ENCODE results near the gene BCAN.

BCAN gene

GRCh38 chr1:156664046-156664766 lies 22.3 kb downstream of the BCAN start:
- Mint-ChIP-seq H3K4me1 (peaks cover 98% of the 10 kb centered on the region), H3K9me3 (no peaks in the 10 kb centered on the region), H3K27me3 (ENCODE audit: low read depth, poor library complexity) (peaks cover 11% of the 10 kb centered on the region), H3K4me3 (peak overlapping the region; percentile 48), H3K36me3 (ENCODE audit: low read depth) (no peaks in the 10 kb centered on the region), H3K27ac (peak overlapping the region; percentile 81)
- DNase-seq: peak; percentile 64
- TF ChIP-seq CTCF (IDR thresholded peaks at IDR 0.05): no peak

GRCh38 chr1:156664767-156665411 lies 23.0 kb downstream of the BCAN start:
- no peak for DNase-seq
- H3K4me3 Mint-ChIP-seq: peak overlapping the region; percentile 51
- H3K27ac Mint-ChIP-seq: peak overlapping the region; percentile 81
- peaks cover 98% of the 10 kb centered on the region for H3K4me1 Mint-ChIP-seq
- H3K9me3 Mint-ChIP-seq: no peaks in the 10 kb centered on the region
- H3K36me3 Mint-ChIP-seq (ENCODE audit: low read depth): no peaks in the 10 kb centered on the region
- H3K27me3 Mint-ChIP-seq (ENCODE audit: low read depth, poor library complexity): peaks cover 5% of the 10 kb centered on the region
- no peak for TF ChIP-seq CTCF (IDR thresholded peaks at IDR 0.05)

GRCh38 chr1:156665539-156665938 lies 23.6 kb downstream of the BCAN start:
- no peaks in the 10 kb centered on the region for H3K9me3 Mint-ChIP-seq
- H3K4me1 Mint-ChIP-seq: peaks cover 98% of the 10 kb centered on the region
- no peaks in the 10 kb centered on the region for H3K36me3 Mint-ChIP-seq (ENCODE audit: low read depth)
- no peak for DNase-seq
- peak overlapping the region; percentile 73 for H3K27ac Mint-ChIP-seq
- no peak for TF ChIP-seq CTCF (IDR thresholded peaks at IDR 0.05)
- H3K27me3 Mint-ChIP-seq (ENCODE audit: low read depth, poor library complexity): peaks cover 3% of the 10 kb centered on the region
- H3K4me3 Mint-ChIP-seq: peak overlapping the region; percentile 51

- H3K36me3 Mint-ChIP-seq (ENCODE audit: low read depth): peaks cover 12% of the 10 kb centered on the region
- no peak for DNase-seq
- peaks cover 98% of the 10 kb centered on the region for H3K4me1 Mint-ChIP-seq
- peak overlapping the region; percentile 55 for H3K27ac Mint-ChIP-seq
- no peaks in the 10 kb centered on the region for H3K27me3 Mint-ChIP-seq (ENCODE audit: low read depth, poor library complexity)
- TF ChIP-seq CTCF (IDR thresholded peaks at IDR 0.05): no peak
- H3K4me3 Mint-ChIP-seq: no peak overlapping the region
- no peaks in the 10 kb centered on the region for H3K9me3 Mint-ChIP-seq
Measured at GRCh38 chr1:156666862-156667609, 25.1 kb downstream of the BCAN start.

GRCh38 chr1:156667610-156667967 lies 25.7 kb downstream of the BCAN start:
- no peak for DNase-seq
- peaks cover 98% of the 10 kb centered on the region for H3K4me1 Mint-ChIP-seq
- H3K27ac Mint-ChIP-seq: no peak overlapping the region
- H3K9me3 Mint-ChIP-seq: peaks cover 5% of the 10 kb centered on the region
- H3K4me3 Mint-ChIP-seq: no peak overlapping the region
- H3K36me3 Mint-ChIP-seq (ENCODE audit: low read depth): peaks cover 17% of the 10 kb centered on the region
- no peak for TF ChIP-seq CTCF (IDR thresholded peaks at IDR 0.05)
- H3K27me3 Mint-ChIP-seq (ENCODE audit: low read depth, poor library complexity): no peaks in the 10 kb centered on the region
